KOPT-K1 (cell line): Measurements from ENCODE around the gene UTP15.

ENCODE experiments used
- H3K27ac ChIP-seq: fragments of 200-600 bp; sonication (generic); 2 replicates; pipeline ENCODE4 v1.5.1; 2016; ENCODE audit warnings: antibody characterized with exemption, mild to moderate bottlenecking, low read depth, low read length; ENCODE audit not compliant: poor library complexity, severe bottlenecking
- H3K36me3 ChIP-seq: fragments of 200-600 bp; sonication (generic); 2 replicates; pipeline ENCODE4 v1.5.1; 2017; ENCODE audit warnings: antibody characterized with exemption, mild to moderate bottlenecking, low read length, moderate library complexity; ENCODE audit not compliant: insufficient read depth
- H3K9me3 ChIP-seq: fragments of 200-600 bp; sonication (generic); 2 replicates; pipeline ENCODE4 v1.5.1; 2017; ENCODE audit warnings: antibody characterized with exemption, low read length, mild to moderate bottlenecking; ENCODE audit not compliant: insufficient read depth, poor library complexity, severe bottlenecking

UTP15 gene, protein sequence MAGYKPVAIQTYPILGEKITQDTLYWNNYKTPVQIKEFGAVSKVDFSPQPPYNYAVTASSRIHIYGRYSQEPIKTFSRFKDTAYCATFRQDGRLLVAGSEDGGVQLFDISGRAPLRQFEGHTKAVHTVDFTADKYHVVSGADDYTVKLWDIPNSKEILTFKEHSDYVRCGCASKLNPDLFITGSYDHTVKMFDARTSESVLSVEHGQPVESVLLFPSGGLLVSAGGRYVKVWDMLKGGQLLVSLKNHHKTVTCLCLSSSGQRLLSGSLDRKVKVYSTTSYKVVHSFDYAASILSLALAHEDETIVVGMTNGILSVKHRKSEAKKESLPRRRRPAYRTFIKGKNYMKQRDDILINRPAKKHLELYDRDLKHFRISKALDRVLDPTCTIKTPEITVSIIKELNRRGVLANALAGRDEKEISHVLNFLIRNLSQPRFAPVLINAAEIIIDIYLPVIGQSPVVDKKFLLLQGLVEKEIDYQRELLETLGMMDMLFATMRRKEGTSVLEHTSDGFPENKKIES

GRCh38 chr5:73565139-73565968, at the start of gene UTP15, which contains the start of gene ANKRA2:
TSS of gene UTP15 (plus strand) at chr5:73565743. CDS start at chr5:73567345, 1,602 bp downstream.
TSS of gene ANKRA2 (minus strand) at chr5:73565639. CDS start at chr5:73562881, 2,758 bp downstream.
- H3K27ac ChIP-seq = peak within 1 kb of the TSS; percentile 76
- H3K36me3 ChIP-seq = peaks cover 36% of the 10 kb centered on the region
- no peaks in the 10 kb centered on the region for H3K9me3 ChIP-seq

GRCh38 chr5:73519531-73520283, 45.8 kb upstream of the UTP15 start:
- no peak overlapping the region for H3K27ac ChIP-seq
- no peaks in the 10 kb centered on the region for H3K36me3 ChIP-seq
- no peaks in the 10 kb centered on the region for H3K9me3 ChIP-seq

DNA sequence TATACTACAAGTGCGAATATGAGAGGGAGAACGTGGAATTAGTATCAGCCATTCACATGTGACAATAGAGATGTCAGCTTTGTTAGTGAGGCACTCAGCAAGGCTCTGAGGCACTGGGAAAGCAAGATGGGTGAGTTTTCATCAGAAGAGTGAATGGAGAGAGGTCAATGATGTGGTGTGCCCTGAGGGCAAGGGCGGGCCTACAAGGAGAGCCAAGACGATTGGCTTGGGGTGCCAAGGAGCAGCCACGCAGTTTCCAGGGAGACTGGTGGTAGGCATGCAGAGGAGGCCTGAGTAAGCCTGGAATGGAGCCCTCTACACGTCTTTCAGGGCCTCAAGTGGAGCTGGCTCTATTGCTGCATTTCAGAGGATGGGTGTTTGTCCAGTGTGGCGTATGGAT, 42.6 kb upstream of the UTP15 start:
- no peaks in the 10 kb centered on the region for H3K36me3 ChIP-seq
- H3K9me3 ChIP-seq = no peaks in the 10 kb centered on the region
- H3K27ac ChIP-seq = no peak overlapping the region

DNA sequence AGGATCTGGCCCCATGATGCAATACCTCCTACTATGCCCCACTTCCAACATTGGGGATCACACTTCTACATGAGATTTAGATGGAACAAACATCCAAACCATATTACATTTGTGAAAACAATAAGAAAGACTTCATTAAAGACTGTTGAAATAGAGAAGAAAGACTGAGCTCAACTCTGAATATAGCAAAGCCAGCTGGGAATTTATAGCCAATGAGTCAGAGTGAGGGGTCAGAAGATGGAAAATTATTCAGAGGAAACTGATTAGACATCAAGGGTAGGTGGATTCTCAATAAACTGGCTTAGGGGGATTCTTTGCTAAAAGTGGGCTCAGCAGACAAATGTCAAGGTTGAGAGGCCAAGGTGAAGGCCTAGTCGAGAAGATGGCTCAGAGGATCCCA, 41.7 kb upstream of the UTP15 start:
- no peaks in the 10 kb centered on the region for H3K9me3 ChIP-seq
- no peak overlapping the region for H3K27ac ChIP-seq
- no peaks in the 10 kb centered on the region for H3K36me3 ChIP-seq

GRCh38 chr5:73525606-73526203, 39.8 kb upstream of the UTP15 start:
- Histone ChIP-seq H3K27ac (no peak overlapping the region), H3K36me3 (no peaks in the 10 kb centered on the region), H3K9me3 (no peaks in the 10 kb centered on the region)

DNA sequence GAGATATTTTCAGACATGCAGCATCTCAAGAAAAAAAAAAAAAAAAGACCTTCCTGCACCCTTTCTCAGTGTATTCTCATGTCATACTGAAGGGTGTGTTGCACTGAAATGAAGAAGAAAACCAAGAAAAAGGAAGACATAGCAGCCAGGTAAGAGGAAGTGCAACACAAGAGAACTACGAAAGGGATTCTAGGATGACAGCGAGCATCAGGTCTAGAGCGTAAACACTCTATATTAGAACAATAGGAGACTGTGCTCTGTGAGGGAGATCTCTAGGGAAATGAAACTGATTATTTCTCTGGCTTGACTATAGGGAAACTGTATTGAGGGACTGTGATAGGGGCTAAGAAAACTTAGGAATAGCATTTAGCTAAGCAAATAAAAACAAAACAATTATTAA, 37.3 kb upstream of the UTP15 start:
- no peaks in the 10 kb centered on the region for H3K9me3 ChIP-seq
- H3K36me3 ChIP-seq = no peaks in the 10 kb centered on the region
- H3K27ac ChIP-seq = no peak overlapping the region

GRCh38 chr5:73529081-73529480, 36.5 kb upstream of the UTP15 start:
- Histone ChIP-seq H3K27ac (no peak overlapping the region), H3K36me3 (no peaks in the 10 kb centered on the region), H3K9me3 (no peaks in the 10 kb centered on the region)

DNA sequence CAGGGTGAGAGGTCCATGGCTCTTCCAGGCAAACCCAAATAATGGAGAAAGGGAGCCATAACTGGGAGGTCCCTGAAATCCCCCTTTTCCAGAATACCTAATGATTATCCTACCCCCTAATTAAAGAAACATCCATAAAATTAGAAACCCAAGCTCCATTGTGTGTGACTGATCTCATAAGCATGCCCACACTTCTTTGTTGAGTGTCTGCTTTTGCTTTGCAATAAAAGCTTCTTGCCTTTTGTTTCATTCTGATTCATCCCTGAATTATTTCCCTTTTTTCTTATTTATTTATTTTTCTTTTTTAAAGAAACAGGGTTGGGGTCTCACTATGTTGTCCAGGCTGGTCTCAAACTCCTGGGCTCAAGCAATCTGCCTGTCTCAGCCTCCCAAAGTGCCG, 34.2 kb upstream of the UTP15 start:
- Histone ChIP-seq H3K27ac (no peak overlapping the region), H3K36me3 (no peaks in the 10 kb centered on the region), H3K9me3 (no peaks in the 10 kb centered on the region)

DNA sequence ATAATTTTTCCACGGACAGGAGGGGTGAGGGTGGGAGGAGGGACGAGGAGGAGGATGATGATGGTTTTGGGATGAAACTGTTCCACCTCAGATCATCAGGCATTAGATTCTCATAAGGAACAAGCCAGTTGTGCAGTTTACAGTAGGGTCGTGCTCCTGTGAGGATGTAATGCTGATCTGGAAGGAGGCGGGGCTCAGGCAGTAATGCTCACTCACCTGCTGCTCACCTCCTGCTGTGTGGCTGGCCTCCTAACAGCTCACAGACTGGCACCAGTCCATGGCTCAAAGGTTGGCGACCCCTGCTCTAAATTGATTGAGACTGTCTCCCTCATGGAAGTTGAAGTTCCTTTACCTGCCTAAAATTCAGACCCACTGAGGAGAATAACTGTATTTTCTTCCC, 33.3 kb upstream of the UTP15 start:
- Histone ChIP-seq H3K27ac (no peak overlapping the region), H3K36me3 (no peaks in the 10 kb centered on the region), H3K9me3 (no peaks in the 10 kb centered on the region)

DNA sequence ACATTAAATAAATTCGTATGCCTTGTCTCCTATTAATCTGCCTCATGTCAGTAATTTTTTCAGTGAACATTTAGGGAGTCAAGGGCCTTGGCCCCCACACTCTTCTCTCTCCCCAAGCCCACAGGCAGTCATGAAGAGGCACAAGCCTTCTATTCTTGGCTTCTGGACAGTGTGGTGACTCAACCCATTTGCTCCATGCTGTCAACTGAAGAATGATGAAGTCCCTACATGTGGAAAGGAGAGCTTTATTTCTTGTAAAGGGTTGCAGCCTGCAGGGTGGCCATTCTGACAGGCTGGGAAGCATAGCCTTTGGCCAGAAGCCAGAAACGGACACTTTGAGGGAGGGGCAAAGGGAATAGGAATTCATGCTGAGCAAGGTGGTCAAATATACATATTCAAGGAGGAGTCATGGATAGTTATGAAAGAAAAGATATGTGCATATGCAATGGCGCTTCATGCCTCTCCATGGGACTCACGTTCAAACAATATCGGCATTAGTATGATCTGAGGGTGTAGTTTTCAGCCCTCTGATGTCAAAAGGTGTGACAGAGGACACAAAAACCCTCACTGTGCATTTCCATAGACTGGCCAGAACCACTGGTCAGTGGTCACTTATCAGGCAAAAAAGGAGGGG, 31.4 kb upstream of the UTP15 start:
- Histone ChIP-seq H3K36me3 (no peaks in the 10 kb centered on the region), H3K27ac (no peak overlapping the region), H3K9me3 (no peaks in the 10 kb centered on the region)

DNA sequence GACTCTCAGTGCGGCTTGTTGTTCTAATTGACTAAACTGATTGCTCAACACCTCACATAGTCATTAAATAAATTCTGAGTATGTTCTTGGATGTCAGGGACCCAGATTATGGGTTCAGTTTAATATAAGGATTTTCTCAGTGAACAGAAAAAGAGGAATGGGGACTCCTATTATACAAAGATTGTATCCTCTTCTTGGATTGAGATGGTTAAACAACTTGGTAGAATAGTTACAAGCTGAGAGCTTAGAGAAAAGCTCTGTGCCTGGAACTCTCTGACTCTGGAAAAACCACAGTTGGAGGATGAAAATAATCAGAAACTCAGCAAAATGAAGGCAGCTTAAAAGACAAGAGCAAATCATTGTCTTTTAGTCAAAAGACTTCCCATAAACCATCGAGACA, 30.6 kb upstream of the UTP15 start:
- Histone ChIP-seq H3K36me3 (no peaks in the 10 kb centered on the region), H3K9me3 (no peaks in the 10 kb centered on the region), H3K27ac (no peak overlapping the region)

DNA sequence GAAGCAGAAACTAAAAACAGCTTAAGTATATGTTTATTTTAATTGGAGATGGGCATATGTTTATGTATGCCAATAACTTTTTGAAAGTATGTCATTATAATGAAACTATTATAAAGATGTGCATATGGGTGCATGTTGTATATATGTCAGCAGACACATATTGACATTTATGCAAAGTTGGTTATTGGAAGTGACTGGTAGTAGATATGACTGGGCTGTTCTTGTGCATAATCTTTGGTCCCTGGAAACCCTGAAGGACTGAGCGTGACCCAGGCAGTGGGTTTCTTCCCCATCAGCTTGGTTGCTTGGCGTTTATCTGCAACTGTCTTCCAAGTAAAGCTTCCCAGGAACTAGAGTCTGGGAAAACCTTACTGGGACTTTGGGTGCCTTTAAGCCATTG, 25.8 kb upstream of the UTP15 start:
- H3K36me3 ChIP-seq = no peaks in the 10 kb centered on the region
- H3K27ac ChIP-seq = no peak overlapping the region
- H3K9me3 ChIP-seq = no peaks in the 10 kb centered on the region

GRCh38 chr5:73540192-73540591, 25.4 kb upstream of the UTP15 start:
- no peak overlapping the region for H3K27ac ChIP-seq
- H3K9me3 ChIP-seq = no peaks in the 10 kb centered on the region
- H3K36me3 ChIP-seq = no peaks in the 10 kb centered on the region

- Histone ChIP-seq H3K9me3 (no peaks in the 10 kb centered on the region), H3K27ac (no peak overlapping the region), H3K36me3 (no peaks in the 10 kb centered on the region)
Measured at GRCh38 chr5:73542020-73542419, 23.5 kb upstream of the UTP15 start.
